HEK293 (cell line): Measurements from ENCODE around the gene GSK3B.

Experiments used
- CTCF ChIA-PET: fragments of 350-600 bp; formaldehyde crosslinking; extraction: SDS; loops from one replicate; lab custom pipeline; 2021; ENCODE audit warnings: antibody characterized with exemption; lab: Yijun Ruan, JAX
- POLR2A ChIA-PET: fragments of 300-600 bp; formaldehyde crosslinking; extraction: SDS; loops from one replicate; lab custom pipeline; 2020; ENCODE audit warnings: antibody characterized with exemption, inconsistent platforms; lab: Yijun Ruan, JAX
- H3K27ac ChIP-seq: fragments of 200-500 bp; sonication (Bioruptor generic); 2 replicates; pipeline ENCODE4 v1.5.1; 2014; ENCODE audit warnings: low read depth, low read length, control low read depth, inconsistent platforms; ENCODE audit errors: extremely low read depth
- H3K36me3 ChIP-seq, 2 experiments: fragments of 200-500 bp in 1 of 2; sonication (Bioruptor generic) in 1 of 2; 1 replicate in 1 of 2; 2 replicates in 1 of 2; pipeline ENCODE4 v1.5.1; 2014 to 2017; ENCODE audit warnings: inconsistent platforms in 2 of 2, low read length in 2 of 2; ENCODE audit not compliant: control insufficient read depth in 2 of 2, insufficient read depth in 1 of 2
- H3K4me1 ChIP-seq: fragments of 200-500 bp; sonication (Bioruptor generic); 2 replicates; pipeline ENCODE4 v1.5.1; 2014; ENCODE audit warnings: mild to moderate bottlenecking, low read length, inconsistent platforms; ENCODE audit not compliant: control insufficient read depth, insufficient read depth
- H3K4me3 ChIP-seq: 2 replicates; pipeline ENCODE4 v1.5.1; 2011; ENCODE audit warnings: low read depth, mild to moderate bottlenecking, control low read depth, low read length, moderate library complexity
- H3K9me3 ChIP-seq: fragments of 200-500 bp; sonication (Bioruptor generic); 2 replicates; pipeline ENCODE4 v1.5.1; 2014; ENCODE audit warnings: low read depth, low read length, inconsistent platforms; ENCODE audit not compliant: control insufficient read depth, insufficient read depth
- HOXA7 ChIP-seq: sonication (generic); formaldehyde crosslinking; IDR thresholded peaks from 2 replicates; pipeline ENCODE4 v1.8.1; 2022; ENCODE audit warnings: missing genetic modification reagents, borderline replicate concordance
- PRDM10 ChIP-seq: fragments of 450-650 bp; formaldehyde crosslinking; IDR thresholded peaks from 2 replicates; pipeline ENCODE4 v1.5.1; 2016; ENCODE audit warnings: missing biosample characterization, missing genetic modification characterization
- PRDM2 ChIP-seq: fragments of 450-650 bp; formaldehyde crosslinking; IDR thresholded peaks from 2 replicates; pipeline ENCODE4 v1.5.1; 2016; ENCODE audit warnings: missing biosample characterization, missing genetic modification characterization, borderline replicate concordance
- ZBTB17 ChIP-seq: fragments of 450-650 bp; formaldehyde crosslinking; IDR thresholded peaks from 2 replicates; pipeline ENCODE4 v1.5.1; 2016; ENCODE audit warnings: missing biosample characterization, missing genetic modification characterization
- ZNF114 ChIP-seq: fragments of 450-650 bp; formaldehyde crosslinking; IDR thresholded peaks from 2 replicates; pipeline ENCODE4 v1.5.0; 2017; ENCODE audit warnings: missing biosample characterization, missing genetic modification characterization
- ZNF302 ChIP-seq: fragments of 450-650 bp; formaldehyde crosslinking; IDR thresholded peaks from 2 replicates; pipeline ENCODE4 v1.5.1; 2016; ENCODE audit warnings: missing biosample characterization, missing genetic modification characterization, low read depth
- ZNF362 ChIP-seq: fragments of 450-650 bp; formaldehyde crosslinking; IDR thresholded peaks from 2 replicates; pipeline ENCODE4 v1.5.1; 2016; ENCODE audit warnings: missing biosample characterization, missing genetic modification characterization
- ZNF366 ChIP-seq: fragments of 450-650 bp; formaldehyde crosslinking; conservative IDR thresholded peaks from 2 replicates; pipeline ENCODE4 v1.5.1; 2016; ENCODE audit warnings: missing biosample characterization, missing genetic modification characterization
- ZNF48 ChIP-seq: fragments of 450-650 bp; formaldehyde crosslinking; IDR thresholded peaks from 2 replicates; pipeline ENCODE4 v1.5.1; 2016; ENCODE audit warnings: missing biosample characterization, missing genetic modification characterization
- ZNF513 ChIP-seq: fragments of 450-650 bp; IDR thresholded peaks from 2 replicates; pipeline ENCODE4 v1.5.1; 2018; ENCODE audit warnings: missing biosample characterization, missing genetic modification characterization
- ZNF521 ChIP-seq: fragments of 450-650 bp; formaldehyde crosslinking; IDR thresholded peaks from 2 replicates; pipeline ENCODE4 v1.5.1; 2017; ENCODE audit warnings: missing biosample characterization, mild to moderate bottlenecking, missing genetic modification characterization
- ZNF548 ChIP-seq: fragments of 450-650 bp; formaldehyde crosslinking; IDR thresholded peaks from 2 replicates; pipeline ENCODE4 v1.5.1; 2016; ENCODE audit warnings: missing biosample characterization, missing genetic modification characterization
- ZNF558 ChIP-seq: fragments of 450-650 bp; formaldehyde crosslinking; IDR thresholded peaks from 2 replicates; pipeline ENCODE4 v1.5.1; 2016; ENCODE audit warnings: missing biosample characterization, missing genetic modification characterization
- ZNF560 ChIP-seq: fragments of 450-650 bp; formaldehyde crosslinking; IDR thresholded peaks from 2 replicates; pipeline ENCODE4 v1.5.1; 2017; ENCODE audit warnings: missing biosample characterization, missing genetic modification characterization, borderline replicate concordance
- ZNF692 ChIP-seq: fragments of 450-650 bp; formaldehyde crosslinking; IDR thresholded peaks from 2 replicates; pipeline ENCODE4 v1.5.1; 2016; ENCODE audit warnings: missing biosample characterization, missing genetic modification characterization

Gene GSK3B

GRCh38 chr3:119933207-119933606, 161.0 kb downstream of the GSK3B start:
- H3K27ac ChIP-seq = no peak overlapping the region
- H3K4me1 ChIP-seq = no peaks in the 10 kb centered on the region
- no peak for TF ChIP-seq ZNF302 (tag by site-specific recombination)
- no peak for TF ChIP-seq PRDM10 (tag by site-specific recombination)
- no peak for TF ChIP-seq ZNF513 (tag by site-specific recombination)
- TF ChIP-seq ZNF692 = no peak
- no peak for TF ChIP-seq ZNF521 (tag by site-specific recombination)
- no peak for TF ChIP-seq ZNF560 (tag by site-specific recombination)
- no peak for TF ChIP-seq PRDM2 (tag by site-specific recombination)
- TF ChIP-seq ZNF558 (tag by site-specific recombination) = no peak
- TF ChIP-seq ZNF48 = no peak
- TF ChIP-seq HOXA7 (CRISPR knock-in tag) = no peak
- TF ChIP-seq ZBTB17 (tag by site-specific recombination) = no peak
- no peak for TF ChIP-seq ZNF362
- no peak for TF ChIP-seq ZNF548 (tag by site-specific recombination)
- TF ChIP-seq ZNF114 = no peak
- no peak for TF ChIP-seq ZNF366 (tag by site-specific recombination)
- ChIA-PET POLR2A (no interaction called here), CTCF (no interaction called here)
- H3K9me3 ChIP-seq = no peaks in the 10 kb centered on the region
- no peak overlapping the region for H3K4me3 ChIP-seq
- no peaks in the 10 kb centered on the region for H3K36me3 ChIP-seq
